HepG2 (cell line): Measurements from ENCODE around the gene TTPAL. TPM values are rescaled to one million over a fixed set of nuclear protein-coding genes. Genes with fewer than 3 reads are reported as not detected.

ENCODE experiments used
- FOXK2 ChIP-seq: fragments of 450-650 bp; IDR thresholded peaks from 2 replicates; pipeline ENCODE4 v1.6.1; 2016
- HDAC1 ChIP-seq: sonication (generic); formaldehyde crosslinking; IDR thresholded peaks from 2 replicates; pipeline ENCODE4 v1.5.1; 2020; ENCODE audit warnings: mild to moderate bottlenecking, missing genetic modification reagents
- HOXD1 ChIP-seq: sonication (generic); formaldehyde crosslinking; IDR thresholded peaks from 2 replicates; pipeline ENCODE4 v1.5.0; 2020; ENCODE audit warnings: missing genetic modification reagents
- IRF9 ChIP-seq: sonication (generic); formaldehyde crosslinking; IDR thresholded peaks from 2 replicates; pipeline ENCODE4 v1.8.0; 2022; ENCODE audit warnings: missing genetic modification reagents, mild to moderate bottlenecking, borderline replicate concordance
- MXI1 ChIP-seq: IDR thresholded peaks from 3 replicates; pipeline ENCODE4 v1.6.1; 2012; ENCODE audit warnings: low read depth, low read length, inconsistent platforms, borderline replicate concordance
- NBN ChIP-seq: fragments of 450-650 bp; conservative IDR thresholded peaks from 2 replicates; pipeline ENCODE4 v1.6.1; 2017
- NCOA5 ChIP-seq: sonication (generic); formaldehyde crosslinking; IDR thresholded peaks from 2 replicates; pipeline ENCODE4 v1.4.0; 2020; ENCODE audit warnings: missing genetic modification reagents
- PAWR ChIP-seq: sonication (generic); formaldehyde crosslinking; IDR thresholded peaks from 2 replicates; pipeline ENCODE4 v1.4.0; 2020; ENCODE audit warnings: missing genetic modification reagents, mild to moderate bottlenecking, borderline replicate concordance
- RBAK ChIP-seq: sonication (generic); formaldehyde crosslinking; IDR thresholded peaks from 2 replicates; pipeline ENCODE4 v1.5.1; 2020; ENCODE audit warnings: mild to moderate bottlenecking, missing genetic modification reagents
- SAFB2 ChIP-seq: sonication (generic); formaldehyde crosslinking; IDR thresholded peaks from 2 replicates; pipeline ENCODE4 v1.5.1; 2020; ENCODE audit warnings: missing genetic modification reagents, low read depth, mild to moderate bottlenecking, borderline replicate concordance
- SIN3B ChIP-seq: fragments of 150-350 bp; IDR thresholded peaks from 2 replicates; pipeline ENCODE4 v1.6.1; 2014; ENCODE audit warnings: low read length
- SRSF1 ChIP-seq: fragments of 200-400 bp; formaldehyde crosslinking; optimal IDR thresholded peaks from 2 replicates; pipeline ENCODE3; 2017; ENCODE audit warnings: mild to moderate bottlenecking, low read depth, low read length, moderate library complexity
- YEATS2 ChIP-seq: sonication (generic); formaldehyde crosslinking; IDR thresholded peaks from 2 replicates; pipeline ENCODE4 v1.4.0; 2020; ENCODE audit warnings: missing genetic modification reagents, borderline replicate concordance
- ZBTB33 ChIP-seq: sonication (generic); formaldehyde crosslinking; IDR thresholded peaks from 2 replicates; pipeline ENCODE4 v1.4.0; 2020; ENCODE audit warnings: missing genetic modification reagents
- ZFP37 ChIP-seq: sonication (generic); formaldehyde crosslinking; IDR thresholded peaks from 2 replicates; pipeline ENCODE4 v1.4.0; 2020; ENCODE audit warnings: missing genetic modification reagents, borderline replicate concordance
- ZKSCAN1 ChIP-seq: fragments of 150-350 bp; IDR thresholded peaks from 2 replicates; pipeline ENCODE4 v1.6.1; 2014; ENCODE audit warnings: low read length
- ZNF280B ChIP-seq: sonication (generic); formaldehyde crosslinking; IDR thresholded peaks from 2 replicates; pipeline ENCODE4 v1.5.0; 2020; ENCODE audit warnings: missing genetic modification reagents, mild to moderate bottlenecking, borderline replicate concordance
- ZNF574 ChIP-seq: sonication (generic); formaldehyde crosslinking; IDR thresholded peaks from 2 replicates; pipeline ENCODE4 v1.4.0; 2020; ENCODE audit warnings: missing genetic modification reagents
- ZNF639 ChIP-seq: conservative IDR thresholded peaks from 2 replicates; pipeline ENCODE4 v1.6.1; 2018; ENCODE audit warnings: missing genetic modification reagents
- ZNF660 ChIP-seq: sonication (generic); formaldehyde crosslinking; IDR thresholded peaks from 2 replicates; pipeline ENCODE4 v1.5.1; 2020; ENCODE audit warnings: mild to moderate bottlenecking, low read depth, missing genetic modification reagents, borderline replicate concordance
- ZSCAN21 ChIP-seq: sonication (generic); formaldehyde crosslinking; IDR thresholded peaks from 2 replicates; pipeline ENCODE4 v1.8.0; 2022; ENCODE audit warnings: mild to moderate bottlenecking, missing genetic modification reagents, moderate library complexity, borderline replicate concordance
- ZSCAN22 ChIP-seq: sonication (generic); formaldehyde crosslinking; IDR thresholded peaks from 2 replicates; pipeline ENCODE4 v1.4.0; 2020; ENCODE audit warnings: mild to moderate bottlenecking, missing genetic modification reagents
- polyA plus RNA-seq, 8 experiments: library from polyadenylated mRNA; depleted of rRNA in 3 of 8; stranded (reverse) in 7 of 8; unstranded in 1 of 8; fragments of >200 nt; fragmentation: Illumina TruSeq in 4 of 8; extraction: Trizol in 4 of 8; gene quantifications; 2 replicates each; pipeline versions ENCODE4 v1.2.1 to v1.2.3, GENCODE V29; 2011 to 2016; ENCODE audit warnings: low read depth in 4 of 8, missing spikeins in 1 of 8, mixed read lengths in 1 of 8; ENCODE audit not compliant: insufficient read depth in 1 of 8
- total RNA-seq, 5 experiments: library from RNA; depleted of rRNA; stranded (reverse); fragments of >200 nt; fragmentation: Illumina TruSeq; extraction: Trizol; gene quantifications; 2 replicates each; pipeline ENCODE4 v1.2.3, GENCODE V29; 2016; ENCODE audit warnings: low read depth in 1 of 5

TTPAL gene
- total and polyA plus RNA-seq, 2 of the 13 experiments (the other 11 are each of a cell fraction or from before 2014, with no cell fraction given), result 4.3 to 18.8 TPM

GRCh38 chr20:44430270-44431065 lies 45.2 kb upstream of the TTPAL start (continued):
- TF ChIP-seq ZNF574 (CRISPR knock-in tag) (peak; percentile 67), SRSF1 (no peak), ZNF280B (CRISPR knock-in tag) (no peak), SIN3B (no peak), RBAK (CRISPR knock-in tag) (no peak), HOXD1 (no peak), IRF9 (CRISPR knock-in tag) (no peak), ZFP37 (CRISPR knock-in tag) (no peak), ZNF660 (CRISPR knock-in tag) (no peak), SAFB2 (0 out of 2 replicates have a peak, but pooled peaks have one; percentile 21), MXI1 (no peak), ZSCAN22 (CRISPR knock-in tag) (no peak), NBN (no peak), PAWR (CRISPR knock-in tag) (no peak), FOXK2 (no peak), ZSCAN21 (CRISPR knock-in tag) (no peak; the same call in 1 of the 2 replicates), YEATS2 (CRISPR knock-in tag) (0 out of 2 replicates have a peak, but pooled peaks have one; percentile 45), NCOA5 (CRISPR knock-in tag) (0 out of 2 replicates have a peak, but pooled peaks have one; percentile 51), HDAC1 (CRISPR knock-in tag) (no peak), ZBTB33 (CRISPR knock-in tag) (no peak), ZNF639 (CRISPR knock-in tag) (no peak), ZKSCAN1 (no peak)
